Astrocyte (in vitro differentiated cells and primary cell): ENCODE data around the gene SPOCK3.

ENCODE experiments used
- EZH2 ChIP-seq: IDR thresholded peaks from 2 replicates; pipeline ENCODE4 v1.6.1; 2012; ENCODE audit warnings: mild to moderate bottlenecking, low read length, inconsistent platforms; ENCODE audit not compliant: insufficient read depth
- TF ChIP-seq, protein P1 (sequence below): IDR thresholded peaks from 2 replicates; pipeline ENCODE4 v1.5.1; 2011; ENCODE audit warnings: low read depth, mild to moderate bottlenecking, inconsistent platforms, low read length, moderate library complexity; ENCODE audit not compliant: insufficient read depth

- TF ChIP-seq, protein P1, sequence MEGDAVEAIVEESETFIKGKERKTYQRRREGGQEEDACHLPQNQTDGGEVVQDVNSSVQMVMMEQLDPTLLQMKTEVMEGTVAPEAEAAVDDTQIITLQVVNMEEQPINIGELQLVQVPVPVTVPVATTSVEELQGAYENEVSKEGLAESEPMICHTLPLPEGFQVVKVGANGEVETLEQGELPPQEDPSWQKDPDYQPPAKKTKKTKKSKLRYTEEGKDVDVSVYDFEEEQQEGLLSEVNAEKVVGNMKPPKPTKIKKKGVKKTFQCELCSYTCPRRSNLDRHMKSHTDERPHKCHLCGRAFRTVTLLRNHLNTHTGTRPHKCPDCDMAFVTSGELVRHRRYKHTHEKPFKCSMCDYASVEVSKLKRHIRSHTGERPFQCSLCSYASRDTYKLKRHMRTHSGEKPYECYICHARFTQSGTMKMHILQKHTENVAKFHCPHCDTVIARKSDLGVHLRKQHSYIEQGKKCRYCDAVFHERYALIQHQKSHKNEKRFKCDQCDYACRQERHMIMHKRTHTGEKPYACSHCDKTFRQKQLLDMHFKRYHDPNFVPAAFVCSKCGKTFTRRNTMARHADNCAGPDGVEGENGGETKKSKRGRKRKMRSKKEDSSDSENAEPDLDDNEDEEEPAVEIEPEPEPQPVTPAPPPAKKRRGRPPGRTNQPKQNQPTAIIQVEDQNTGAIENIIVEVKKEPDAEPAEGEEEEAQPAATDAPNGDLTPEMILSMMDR: no peak
- TF ChIP-seq EZH2: no peak
Measured at GRCh38 chr4:167020410-167020809, 213.9 kb downstream of the SPOCK3 start.
